AG04449 (cell line): ENCODE results near the gene CASR.

Experiments
- CTCF ChIA-PET: fragments of 350-600 bp; formaldehyde crosslinking; extraction: SDS; loops from one replicate; lab custom pipeline; 2021; ENCODE audit warnings: antibody characterized with exemption; lab: Yijun Ruan, JAX
- POLR2A ChIA-PET: fragments of 400-600, 350-600 bp; formaldehyde crosslinking; extraction: SDS; loops from one replicate; lab custom pipeline; 2020; ENCODE audit warnings: antibody characterized with exemption, inconsistent platforms; lab: Yijun Ruan, JAX
- DNase-seq: peaks from one replicate; pipeline ENCODE4 v3.0.0-alpha.2; 2010; ENCODE audit warnings: low read depth, low spot score
- H3K4me3 ChIP-seq: 2 replicates; pipeline ENCODE4 v1.5.1; 2011; ENCODE audit warnings: low read depth, mild to moderate bottlenecking, control low read depth, low read length
- CTCF ChIP-seq: IDR thresholded peaks from one replicate; pipeline ENCODE4 v1.5.1; 2011; ENCODE audit warnings: mild to moderate bottlenecking, moderate library complexity, low read length, control low read depth, inconsistent platforms; ENCODE audit not compliant: insufficient read depth; ENCODE audit errors: missing control alignments

The CASR gene

GRCh38 chr3:122235147-122235546 lies 51.7 kb downstream of the CASR start:
- TF ChIP-seq CTCF = no peak
- ChIA-PET POLR2A (no interaction called here), CTCF (no interaction called here)
- DNase-seq = no peak
- no peak overlapping the region for H3K4me3 ChIP-seq

GRCh38 chr3:122239112-122239511 lies 55.6 kb downstream of the CASR start:
- CTCF ChIA-PET = no interaction called here
- POLR2A ChIA-PET = no interaction called here
- H3K4me3 ChIP-seq = no peak overlapping the region
- no peak for TF ChIP-seq CTCF
- no peak for DNase-seq

- no peak for TF ChIP-seq CTCF
- H3K4me3 ChIP-seq = no peak overlapping the region
- CTCF ChIA-PET = no interaction called here
- POLR2A ChIA-PET = no interaction called here
- no peak for DNase-seq
Observed at GRCh38 chr3:122245513-122246174, 62.2 kb downstream of the CASR start.

DNA sequence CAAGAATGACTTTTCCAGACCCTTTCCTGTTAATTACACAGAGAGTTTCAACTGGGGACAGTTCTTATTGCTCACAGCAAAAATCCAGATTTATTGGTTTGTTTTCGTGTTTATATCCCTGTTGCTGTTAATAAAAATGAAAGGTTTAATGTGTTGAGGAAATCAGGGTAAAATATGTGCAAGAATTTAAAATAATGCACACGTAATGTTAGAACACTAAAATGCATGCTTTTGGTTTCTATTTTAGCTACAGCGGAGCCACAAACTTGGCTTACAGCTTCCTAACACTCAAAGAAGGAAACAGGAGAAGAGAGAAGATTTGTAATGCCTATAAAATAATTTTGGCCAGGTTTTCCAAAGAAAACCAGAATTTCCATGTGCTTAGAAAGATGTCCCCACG lies 62.7 kb downstream of the CASR start:
- CTCF ChIA-PET = no interaction called here
- no peak overlapping the region for H3K4me3 ChIP-seq
- DNase-seq = no peak
- TF ChIP-seq CTCF = no peak
- POLR2A ChIA-PET = no interaction called here

DNA sequence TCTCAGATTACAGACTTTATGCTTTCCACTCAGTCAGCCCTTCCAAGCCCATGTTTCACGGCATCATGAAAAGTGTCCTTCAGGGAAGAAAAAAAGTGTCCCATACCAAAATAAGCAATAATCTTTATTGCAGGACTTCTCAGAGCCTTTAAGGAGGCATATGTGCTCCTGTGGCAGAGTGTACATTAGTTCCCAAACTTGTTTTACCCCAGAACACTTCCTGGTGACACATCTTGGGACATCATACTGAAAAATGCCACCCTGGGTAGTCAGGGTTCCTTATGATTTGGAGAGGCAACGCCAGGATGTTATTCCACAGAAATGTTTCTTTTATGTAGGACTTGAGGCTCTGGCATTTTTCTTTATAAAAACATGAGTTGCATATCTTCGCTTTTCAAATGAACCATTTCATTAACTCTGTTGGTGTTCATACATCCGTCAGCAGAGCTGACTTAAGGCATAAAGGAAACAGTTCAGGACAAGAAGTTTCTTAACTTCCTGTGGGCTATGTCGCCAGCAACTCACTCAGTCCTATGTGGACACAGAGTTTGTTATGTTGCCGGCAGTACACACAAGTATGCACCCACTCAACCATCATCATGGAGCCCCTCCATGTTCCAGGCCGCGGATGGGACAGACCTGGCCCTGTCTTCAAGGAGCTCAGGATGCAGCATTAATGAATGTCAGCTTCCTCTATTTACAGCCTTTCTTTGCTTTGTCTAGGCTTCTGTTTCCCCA lies 63.8 kb downstream of the CASR start:
- H3K4me3 ChIP-seq = no peak overlapping the region
- no peak for DNase-seq
- TF ChIP-seq CTCF = no peak
- POLR2A ChIA-PET = no interaction called here
- CTCF ChIA-PET = no interaction called here

DNA sequence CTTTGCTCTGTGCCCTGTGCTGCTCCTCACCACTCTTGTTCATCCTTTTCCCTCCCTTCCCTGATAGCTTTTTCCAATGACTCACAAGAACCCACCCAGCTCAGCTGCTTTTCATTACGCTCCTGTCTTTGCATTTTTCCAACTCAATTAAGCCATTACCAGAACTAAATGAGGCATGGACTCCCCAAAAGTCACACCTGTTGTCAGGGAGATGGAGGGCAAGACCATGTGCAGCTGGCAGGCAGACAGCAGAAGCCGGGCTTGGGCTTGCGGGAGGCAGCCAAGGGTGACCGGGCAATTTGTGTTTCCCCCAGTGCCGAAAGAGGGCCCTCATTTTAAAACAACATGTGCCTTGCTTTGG lies 64.3 kb downstream of the CASR start:
- DNase-seq = no peak
- H3K4me3 ChIP-seq = no peak overlapping the region
- no peak for TF ChIP-seq CTCF
- ChIA-PET POLR2A (no interaction called here), CTCF (no interaction called here)
